ENCODE results near the gene LEPROT.

LEPROT gene

DNA sequence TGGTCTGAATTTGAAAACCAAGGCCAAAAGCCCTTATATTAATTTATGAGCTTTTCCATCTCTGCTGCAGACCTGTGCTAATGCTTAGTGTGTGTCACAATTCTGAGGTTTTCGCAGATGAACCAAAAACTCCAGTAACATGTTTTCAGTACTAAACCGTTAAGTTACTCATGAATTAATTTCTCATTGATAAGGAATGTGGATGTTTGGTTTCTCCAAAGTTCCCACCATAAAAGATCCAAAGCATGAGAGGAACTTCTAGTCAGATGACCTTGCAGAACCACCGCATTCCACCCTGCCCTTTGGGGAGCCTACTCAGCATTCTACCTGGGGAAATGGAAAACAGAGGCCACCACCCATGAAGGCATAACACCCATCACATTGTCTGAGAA is 7.5 kb upstream of the LEPROT start:
- DNase-seq = no peak

DNA sequence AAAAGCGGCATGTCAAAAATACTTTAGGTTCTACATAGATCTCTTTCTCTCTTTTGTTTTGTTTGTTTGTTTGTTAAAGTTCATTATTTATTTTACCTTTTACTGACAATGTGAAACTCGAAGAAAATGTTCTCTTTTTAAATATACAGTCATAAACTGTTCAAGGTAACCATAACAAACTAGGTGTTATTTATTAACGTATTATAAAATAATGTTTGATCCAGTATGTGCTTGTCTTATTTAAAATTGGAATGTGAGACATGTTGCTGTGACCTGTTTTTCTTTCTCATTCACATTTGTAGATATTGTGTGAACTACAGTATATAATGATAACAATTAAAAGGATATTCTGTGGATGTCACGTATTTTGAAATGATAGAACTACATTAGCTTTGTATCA is 5.9 kb upstream of the LEPROT start:
- DNase-seq = no peak

DNA sequence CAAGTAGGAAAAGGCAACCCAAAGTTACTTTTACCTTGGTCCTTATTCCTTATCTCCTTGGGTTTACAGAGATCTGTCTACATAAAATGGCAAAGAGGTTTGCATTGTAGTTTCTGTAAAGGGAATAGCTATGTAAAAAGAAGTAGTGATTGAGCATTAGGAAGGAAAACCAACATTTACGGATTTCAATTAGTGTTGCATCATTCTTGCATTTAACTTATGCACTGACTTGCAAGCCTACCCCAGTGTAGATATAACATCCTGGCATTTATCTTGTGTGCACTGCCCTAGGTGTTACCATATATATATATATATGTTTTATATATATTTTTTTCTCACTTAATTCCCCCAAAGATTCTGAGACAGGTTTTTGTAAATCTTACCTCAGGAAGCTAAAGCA is 3.7 kb upstream of the LEPROT start:
- DNase-seq = no peak

DNA sequence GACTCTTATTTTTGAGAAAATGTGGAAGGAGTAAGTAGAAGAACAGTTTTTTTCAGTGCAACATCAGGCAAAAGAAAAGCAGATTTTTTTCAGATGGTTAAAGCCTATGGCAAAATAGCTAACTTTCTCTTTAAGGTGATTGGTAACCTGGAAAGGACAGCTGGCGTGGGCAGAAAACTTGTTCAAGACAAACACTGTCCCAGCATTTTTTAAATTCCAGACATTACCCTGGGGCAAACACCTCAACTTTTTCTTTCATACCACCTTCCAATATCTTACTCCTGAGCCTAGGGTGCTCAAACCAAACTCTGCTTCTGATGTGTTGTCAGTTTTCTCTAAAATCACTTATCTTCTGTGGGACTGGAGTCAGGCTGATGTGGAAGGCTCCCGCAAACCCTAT is 2.7 kb upstream of the LEPROT start:
- DNase-seq = no peak

DNA sequence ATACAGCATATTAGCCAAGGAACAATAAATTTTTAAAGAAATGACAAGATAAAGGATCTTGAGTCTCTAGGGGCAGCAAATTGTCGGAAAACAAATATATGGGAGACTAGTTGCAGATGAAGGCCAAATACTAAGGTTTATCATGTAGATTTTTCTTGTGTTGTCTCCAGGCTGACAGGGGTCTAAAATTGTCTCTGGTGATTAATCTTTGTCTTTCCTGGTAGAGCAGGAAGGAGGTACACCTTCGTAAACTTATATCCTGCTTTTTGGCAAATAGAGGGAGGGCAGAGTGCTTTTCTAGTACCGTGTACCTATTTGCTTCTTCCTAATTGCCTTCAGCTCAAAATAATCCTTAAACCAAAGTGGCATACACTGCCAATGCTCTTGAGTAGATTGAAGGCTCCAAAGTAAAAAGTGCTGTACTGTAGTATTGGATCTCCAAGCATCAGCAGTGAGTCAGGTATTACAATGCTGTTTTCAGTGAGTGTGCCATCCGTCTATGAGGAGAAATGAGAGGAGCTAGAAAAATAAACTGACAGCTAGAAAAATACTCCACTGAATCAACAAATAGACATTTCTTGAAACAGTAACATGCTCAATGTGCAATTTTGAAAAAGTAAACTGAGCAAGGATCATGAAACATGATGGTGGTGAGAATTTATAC is 1.8 kb upstream of the LEPROT start:
- no peak for DNase-seq

DNA sequence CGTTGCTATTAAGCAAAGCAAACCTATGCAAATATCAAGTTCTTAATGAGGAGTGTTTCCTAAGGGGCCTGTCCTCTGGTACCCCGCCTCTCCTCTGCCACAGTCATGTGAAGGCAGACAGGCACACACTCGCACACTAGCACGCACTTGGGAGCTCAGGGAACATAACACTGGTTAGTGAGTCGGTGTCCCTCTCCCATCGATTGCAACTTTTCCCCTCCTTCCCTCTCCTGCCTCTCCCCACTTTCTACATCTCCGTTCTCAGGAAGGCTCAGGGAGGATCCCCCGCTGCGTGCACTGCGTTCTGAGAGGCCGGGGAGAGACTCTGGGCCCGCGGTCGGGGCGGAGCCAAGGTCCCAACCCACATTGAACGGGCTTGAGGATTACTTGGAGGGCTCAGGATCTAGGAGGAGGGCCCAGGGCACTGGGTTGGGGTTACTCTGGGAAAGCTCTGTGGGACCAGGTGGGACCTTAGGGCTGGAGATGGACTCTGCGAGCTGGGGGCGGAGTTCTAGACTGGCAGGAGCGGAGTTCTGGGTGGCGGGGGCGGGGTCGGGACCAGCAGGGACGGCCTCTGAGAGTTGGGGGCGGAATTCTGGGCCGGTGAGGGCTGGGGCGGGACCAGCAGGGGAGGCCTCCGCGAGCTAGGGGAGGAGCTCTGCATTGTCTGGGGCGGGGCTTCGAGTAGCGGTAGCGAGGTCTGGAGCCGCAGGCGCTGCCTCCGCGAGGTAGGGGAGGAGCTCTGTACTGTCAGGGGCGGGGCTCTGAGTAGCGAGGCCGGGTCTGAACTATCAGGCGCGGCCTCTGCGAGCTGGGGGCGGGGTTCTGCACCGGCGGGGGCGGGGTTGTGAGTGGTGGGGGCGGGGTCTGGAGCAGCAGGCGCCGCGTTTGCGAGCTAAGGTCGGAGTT is 533 bp upstream of the LEPROT start:
- DNase-seq = peak; percentile 95 to 97 (median 97)

DNA sequence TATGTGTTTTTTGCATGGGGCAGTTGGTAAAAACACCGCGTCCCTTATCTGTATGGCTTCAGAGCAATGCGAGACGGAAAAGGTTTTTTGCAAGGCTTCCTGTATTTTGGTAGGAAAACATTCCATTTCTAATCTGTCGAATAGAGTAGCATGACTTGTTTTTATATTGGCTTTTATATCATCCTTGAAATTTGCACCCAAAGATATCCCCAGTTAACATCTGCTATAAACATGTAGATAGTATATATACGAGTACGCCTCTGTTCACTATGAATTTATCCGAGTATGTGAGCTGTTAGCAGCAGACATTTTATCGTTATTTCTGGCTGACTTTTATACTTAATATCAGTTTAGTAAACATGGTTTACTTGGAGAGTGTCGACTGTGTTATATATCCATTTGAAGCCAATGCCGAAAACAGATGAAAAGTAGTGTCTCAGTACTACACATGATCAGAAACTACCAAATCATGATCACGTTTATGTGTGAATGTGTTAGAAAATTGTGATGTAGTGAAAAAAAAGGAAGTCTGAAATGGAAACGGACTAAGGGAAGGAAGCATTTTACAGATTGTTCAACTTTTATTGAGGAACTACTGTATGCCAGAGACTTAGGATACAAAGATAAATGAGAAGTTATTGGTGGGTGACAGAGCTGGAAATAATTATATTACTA is 1.0 kb downstream of the LEPROT start:
- DNase-seq = no peak

DNA sequence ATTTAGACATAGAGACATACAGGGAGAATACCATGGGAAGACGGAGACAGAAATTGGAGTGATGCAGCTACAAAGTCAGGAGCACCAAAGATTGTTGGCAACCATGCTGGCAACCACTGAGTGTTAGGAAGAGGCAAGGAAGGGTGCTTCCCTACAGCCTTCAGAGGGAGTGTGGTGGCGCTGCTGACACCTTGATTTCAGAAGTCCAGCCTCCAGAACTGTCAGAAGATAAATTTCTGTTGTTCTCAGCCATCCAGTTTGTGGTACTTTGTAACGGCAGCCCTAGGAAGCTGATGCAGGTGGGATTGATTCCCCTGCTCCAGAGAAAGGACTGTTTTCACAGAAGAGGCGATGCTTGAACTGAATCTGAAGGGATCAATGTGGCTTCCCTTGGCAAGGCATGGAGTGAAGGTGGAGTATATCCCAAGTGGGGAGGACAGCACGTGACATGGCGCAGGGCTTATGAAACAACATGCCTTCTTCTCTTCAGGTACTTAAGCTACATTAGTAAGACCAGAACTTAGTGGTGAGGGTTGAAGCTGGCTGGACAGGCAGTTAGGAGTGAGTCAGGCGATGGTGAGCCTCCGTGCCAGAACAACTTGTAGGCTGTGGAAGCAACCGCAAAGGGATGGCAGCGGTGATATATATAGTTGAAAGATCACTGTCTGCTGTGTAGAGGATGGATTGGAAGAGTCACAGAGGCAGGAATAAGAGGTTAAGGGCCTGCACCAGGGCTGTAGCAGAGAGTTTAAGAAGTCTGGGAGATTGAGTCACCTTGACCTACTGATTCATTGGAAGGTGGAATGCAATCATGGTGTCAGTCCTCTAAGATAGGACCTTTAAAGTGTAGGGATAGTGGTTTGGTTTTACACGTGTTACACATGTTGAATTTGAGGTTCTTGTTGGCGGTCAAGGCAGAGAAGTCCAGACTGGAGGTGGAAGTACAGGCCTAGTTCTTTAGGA is 2.1 kb downstream of the LEPROT start:
- DNase-seq = no peak

DNA sequence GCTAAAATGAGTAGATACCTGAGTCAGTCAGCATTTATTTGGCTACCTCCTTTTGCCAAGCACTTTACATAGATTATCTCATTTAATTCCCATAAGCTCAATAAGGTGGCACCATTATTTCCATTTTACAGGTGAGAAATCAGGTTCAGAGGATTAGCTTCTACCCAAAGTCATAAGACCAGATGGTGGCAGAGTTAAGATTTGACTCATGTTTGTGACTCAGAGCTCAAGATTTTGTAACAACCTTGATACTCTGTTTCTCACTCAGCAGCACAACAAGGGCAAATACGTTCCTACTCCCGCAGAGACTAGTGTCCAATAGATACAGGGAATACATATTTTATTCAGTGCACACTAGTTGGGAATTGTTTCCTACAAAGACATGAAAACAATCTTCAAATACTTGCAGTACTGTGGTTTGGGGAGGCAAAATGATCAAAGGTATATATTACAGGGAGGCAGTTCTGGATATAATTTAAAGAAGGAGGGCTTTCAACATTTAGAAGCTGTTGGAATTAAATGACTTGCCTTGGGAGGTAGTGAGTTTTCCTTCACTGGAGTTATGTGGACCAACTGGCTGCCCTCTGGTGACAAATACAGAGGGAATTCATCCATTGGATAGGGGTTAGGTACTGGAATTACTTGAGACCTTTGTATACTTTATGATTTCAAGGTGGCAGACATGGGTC is 3.6 kb downstream of the LEPROT start:
- DNase-seq = no peak

DNA sequence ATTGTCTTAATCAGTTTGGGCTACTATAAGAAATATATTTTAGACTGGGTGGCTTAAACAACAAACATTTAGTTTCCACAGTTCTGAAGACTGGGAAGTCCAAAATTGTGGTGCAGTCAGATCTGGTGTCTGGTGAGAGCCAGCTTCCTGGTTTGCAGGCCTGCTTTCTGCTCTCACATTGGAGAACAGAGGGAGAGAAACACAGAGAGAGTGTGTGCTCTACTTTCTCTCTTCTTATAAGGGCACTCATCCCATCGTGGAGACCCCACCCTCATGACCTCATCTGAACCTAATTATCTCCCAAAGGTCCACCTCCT is 4.1 kb downstream of the LEPROT start:
- no peak for DNase-seq

DNA sequence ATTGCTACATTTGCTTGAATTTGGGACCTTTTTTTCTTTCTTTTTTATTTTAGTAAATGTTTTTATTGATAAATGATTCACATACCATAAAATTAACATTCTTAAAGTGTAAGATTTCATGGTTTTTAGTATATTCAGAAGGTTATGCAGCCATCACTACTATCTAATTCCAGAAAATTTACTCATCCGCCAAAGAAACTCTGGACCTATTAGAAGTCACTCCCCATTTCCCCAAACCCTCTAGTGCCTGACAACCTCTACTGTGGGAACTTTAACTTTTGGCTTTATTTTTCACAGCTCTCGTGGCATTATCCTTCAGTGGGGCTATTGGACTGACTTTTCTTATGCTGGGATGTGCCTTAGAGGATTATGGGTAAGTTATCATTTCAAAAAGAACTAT is 4.5 kb downstream of the LEPROT start:
- no peak for DNase-seq

DNA sequence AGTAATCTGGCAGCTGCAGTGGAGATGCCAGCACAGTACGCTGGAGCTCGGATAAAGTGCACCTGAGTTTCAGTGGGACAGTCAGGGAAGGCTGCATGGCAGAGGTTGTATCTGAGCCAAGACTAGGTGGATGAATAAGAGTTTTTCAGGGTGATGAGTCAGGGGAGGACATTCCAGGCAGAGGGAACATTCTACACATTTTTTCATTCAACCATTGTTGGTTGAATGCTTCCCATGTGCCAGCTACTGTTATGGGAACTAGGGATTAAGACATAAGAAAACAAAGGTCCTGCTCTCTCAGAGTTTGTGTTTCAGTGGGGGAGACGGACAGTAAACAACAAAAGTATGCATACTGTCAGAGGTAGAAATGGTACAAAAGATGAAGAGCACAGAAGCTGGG is 5.2 kb downstream of the LEPROT start:
- DNase-seq = no peak

DNA sequence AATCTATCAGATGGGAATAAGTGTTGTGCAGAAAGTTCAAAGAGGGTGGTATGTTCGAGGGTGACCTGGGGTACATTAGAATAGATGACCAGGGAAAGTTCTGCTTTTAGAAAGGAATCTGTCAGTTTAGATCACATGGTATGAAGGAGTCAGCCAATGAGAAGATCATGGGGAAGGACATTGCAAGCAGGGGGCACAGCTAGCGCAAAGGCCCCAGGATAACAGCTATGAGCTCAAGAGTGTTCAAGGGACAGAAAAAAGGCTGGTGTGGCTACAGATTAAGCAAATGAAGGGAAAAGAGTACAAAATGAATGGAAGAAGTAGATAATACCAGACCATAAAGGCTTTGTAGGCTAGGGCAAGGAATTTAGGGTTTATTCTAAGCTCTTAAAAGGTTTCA is 8.6 kb downstream of the LEPROT start:
- no peak for DNase-seq

DNA sequence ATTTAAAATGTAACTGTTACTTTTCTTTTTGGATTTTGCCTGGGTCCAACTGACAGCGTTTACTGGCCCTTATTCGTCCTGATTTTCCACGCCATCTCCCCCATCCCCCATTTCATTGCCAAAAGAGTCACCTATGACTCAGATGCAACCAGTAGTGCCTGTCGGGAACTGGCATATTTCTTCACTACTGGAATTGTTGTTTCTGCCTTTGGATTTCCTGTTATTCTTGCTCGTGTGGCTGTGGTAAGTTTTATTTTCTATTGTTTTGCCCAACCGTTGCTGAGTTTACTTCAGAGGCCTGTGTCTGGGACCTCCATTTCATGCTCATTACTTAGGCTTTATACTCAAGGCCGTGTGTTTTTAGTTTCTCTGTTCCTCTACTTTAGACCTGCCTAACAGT is 9.3 kb downstream of the LEPROT start:
- no peak for DNase-seq

DNA sequence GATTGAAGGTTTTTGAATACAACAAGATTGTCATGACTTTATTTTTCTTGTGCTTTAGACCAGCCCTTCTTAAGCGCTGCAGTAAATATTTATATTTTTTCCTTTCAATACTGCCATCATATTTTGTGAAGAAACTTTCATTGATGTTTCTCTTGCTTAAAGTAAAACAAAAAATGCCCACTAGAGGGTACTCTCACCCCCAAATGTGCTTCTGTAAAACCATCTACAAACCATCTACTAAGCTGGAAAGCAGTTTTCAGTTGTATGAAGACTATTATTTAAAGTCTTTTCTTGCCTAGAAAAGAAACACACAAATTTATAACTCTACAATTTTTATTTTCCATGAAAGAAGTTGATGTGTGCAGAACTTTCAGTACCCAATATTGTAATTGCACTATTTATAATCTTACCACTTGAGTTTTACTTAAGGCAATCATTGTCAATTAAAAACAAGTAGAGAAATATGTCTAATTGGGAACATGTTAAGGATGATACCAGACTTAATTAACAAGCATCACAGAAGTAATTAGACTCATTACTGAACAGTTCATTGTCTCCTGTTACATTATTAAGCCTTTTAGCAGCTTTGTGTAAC is 10.7 kb downstream of the LEPROT start:
- peak; percentile 28 to 71 (median 51) for DNase-seq

DNA sequence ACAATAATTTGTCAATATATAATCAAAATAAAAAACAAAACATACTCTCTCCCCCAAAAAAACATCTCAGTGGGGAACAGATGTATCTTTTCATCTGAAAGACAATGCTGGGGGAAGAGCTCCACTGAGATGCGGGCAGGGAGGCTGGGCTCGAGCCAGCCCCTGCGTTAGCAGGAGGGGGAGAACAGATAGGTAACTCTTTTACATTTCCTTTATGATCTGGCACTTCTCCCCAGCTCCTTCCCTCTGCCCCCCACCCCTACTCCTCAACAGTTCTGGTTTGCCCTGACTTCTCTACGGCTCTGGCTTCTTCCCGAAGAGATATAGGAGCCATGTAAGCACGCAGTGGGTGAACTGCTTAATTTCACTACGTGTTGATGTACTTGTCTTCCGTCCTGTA is 12.4 kb downstream of the LEPROT start:
- no peak for DNase-seq

DNA sequence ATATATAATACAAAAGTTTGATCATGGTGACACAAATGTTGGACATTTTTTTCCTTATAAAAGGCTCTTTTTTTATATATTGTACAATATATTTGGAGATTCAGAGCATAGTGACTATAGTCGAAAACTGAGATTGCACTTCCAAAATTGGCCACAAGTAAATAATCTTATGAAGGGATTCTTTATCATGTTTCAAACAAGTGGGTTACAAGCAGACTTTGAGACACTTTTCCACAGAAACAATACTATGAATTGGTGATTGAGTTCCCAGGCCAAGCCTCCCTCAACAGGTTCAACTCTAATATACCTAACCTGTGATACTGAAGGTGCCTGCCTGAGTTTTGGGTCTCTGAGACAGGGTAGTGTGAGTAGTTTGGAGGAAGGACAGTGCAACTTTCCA is 13.8 kb downstream of the LEPROT start:
- no peak for DNase-seq

DNA sequence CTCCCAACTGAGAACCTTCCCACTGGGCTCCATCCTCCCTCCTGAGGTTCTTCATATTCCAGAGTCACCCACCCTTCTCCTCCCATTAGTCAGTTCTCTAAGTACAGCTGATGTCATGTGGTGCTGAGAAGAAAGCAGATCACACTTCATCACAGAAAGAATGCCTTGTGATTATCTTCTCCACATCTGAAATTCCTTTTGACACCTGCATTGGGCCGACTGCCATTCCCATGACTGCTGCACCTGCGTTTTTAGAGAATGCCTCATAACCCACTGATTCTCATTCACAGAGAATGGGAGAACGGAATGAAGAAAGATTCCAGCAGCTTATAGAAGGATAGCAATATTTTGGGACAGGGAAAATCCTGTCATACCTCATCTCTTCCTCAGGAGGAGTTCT is 14.3 kb downstream of the LEPROT start:
- no peak for DNase-seq

DNA sequence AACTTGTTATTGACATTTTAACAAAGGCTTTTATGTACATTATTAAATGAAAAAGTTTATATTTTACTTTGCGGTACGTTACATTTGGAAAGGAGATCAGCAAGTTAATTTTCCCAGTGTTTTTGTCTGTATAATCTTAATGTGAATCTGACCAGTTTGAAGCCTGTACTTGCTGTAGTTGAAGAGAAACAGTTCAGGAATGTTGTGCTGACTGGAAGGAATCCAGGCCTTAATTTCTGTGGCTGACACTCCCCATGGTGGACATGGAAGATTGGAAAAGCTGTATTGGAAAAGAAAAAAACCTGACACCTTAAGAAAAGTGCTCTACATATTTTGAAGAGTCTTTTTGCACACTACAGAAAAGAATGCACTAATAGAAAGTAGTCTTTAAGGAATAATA is 15.5 kb downstream of the LEPROT start:
- DNase-seq = no peak

DNA sequence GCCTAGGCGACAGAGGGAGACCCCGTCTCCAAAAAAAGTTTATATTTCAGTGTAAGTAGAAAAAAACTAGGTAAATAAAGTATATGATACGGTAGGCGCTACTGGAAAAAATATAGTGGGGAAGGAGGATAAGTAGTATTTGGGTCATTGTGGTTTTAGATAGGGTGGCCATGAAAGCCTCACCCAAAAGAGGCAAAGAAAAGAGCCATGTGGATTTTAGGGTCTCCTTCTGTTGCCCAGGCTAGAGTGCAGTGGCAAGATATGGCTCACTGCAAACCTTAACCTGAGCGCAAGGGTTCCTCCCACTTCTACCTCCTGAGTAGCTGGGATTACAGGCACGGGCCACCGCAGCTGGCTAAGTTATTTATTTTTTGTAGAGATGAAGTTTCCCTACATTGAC is 17.1 kb downstream of the LEPROT start:
- DNase-seq = no peak

DNA sequence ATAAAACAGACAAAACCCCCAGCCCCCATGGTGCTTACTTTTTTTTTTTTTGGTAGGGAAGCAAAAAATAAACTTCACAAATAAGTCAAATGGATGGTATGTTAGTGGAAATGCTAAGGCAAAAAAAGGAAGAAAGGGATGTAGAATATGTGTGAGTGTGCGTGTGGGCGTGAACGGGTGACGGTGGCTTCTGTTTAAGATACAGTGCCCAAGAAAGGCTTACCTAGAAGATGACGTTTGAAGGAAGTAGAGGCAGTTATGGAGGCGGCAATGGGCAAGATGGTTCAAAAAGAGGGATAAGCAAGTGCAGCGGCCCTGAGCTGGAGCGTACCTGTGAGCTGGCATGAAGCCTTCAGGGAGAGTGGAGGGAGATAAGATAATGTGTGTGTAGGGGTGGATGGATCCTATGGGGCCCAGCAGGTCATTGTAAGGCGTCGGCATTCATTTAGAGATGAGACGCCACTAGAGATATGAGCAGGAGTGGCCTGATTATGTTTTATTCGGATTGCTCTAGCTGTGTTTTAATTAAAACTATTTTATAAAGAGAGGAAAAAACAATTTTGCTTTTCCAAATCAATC is 19.9 kb downstream of the LEPROT start:
- DNase-seq = no peak

DNA sequence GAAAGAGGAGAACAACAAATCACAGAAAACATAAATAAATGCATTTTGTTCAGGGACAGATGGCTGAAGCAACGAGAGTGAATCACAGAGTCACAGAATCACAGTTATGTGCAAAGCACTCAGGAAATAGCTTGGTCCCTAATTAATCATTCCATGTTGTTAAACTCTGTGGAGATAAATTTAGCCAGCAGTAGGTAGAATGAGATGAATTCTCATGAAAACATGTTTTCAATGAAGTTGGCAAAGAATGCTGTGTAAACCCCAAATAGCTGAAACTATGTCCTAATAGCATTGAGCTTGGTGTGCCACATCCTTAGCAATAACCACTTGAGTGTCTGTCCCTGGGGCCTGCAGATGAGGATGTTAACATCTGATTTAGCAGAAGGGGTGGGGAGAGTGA is 20.4 kb downstream of the LEPROT start:
- DNase-seq = no peak

Measured in NCI-H1417 (cell line).